K562 (cell line): ENCODE results near the gene SND1. TPM values are rescaled to one million over a fixed set of nuclear protein-coding genes. Genes with fewer than 3 reads are reported as not detected.

Experiments
- ATAC-seq: fragments of 200-7000 bp; cut with Tn5 transposase; 3 replicates; pipeline ENCODE4 v1.9.1; 2020; ENCODE audit warnings: moderate library complexity
- BruUV-seq: library from RNA; stranded (reverse); fragments of 400-500 nt; replicated peaks from 2 replicates; lab custom pipeline; 2021; lab: Mats Ljungman, UMichigan
- CTCF ChIA-PET: fragments of 300-600 bp; formaldehyde crosslinking; extraction: SDS; loops from one replicate; lab custom pipeline; 2021; ENCODE audit warnings: low intra/inter-chr PET ratio; lab: Yijun Ruan, JAX
- POLR2A ChIA-PET: fragments of 300-600, 350-650 bp; sonication (Branson Sonifier 250); formaldehyde crosslinking; extraction: SDS; loops from one replicate; lab custom pipeline; 2021; ENCODE audit warnings: antibody characterized with exemption, inconsistent platforms; lab: Yijun Ruan, JAX
- DNase-seq, 4 experiments: peaks; one replicate each; pipeline versions ENCODE4 v3.0.0 to v3.0.0-alpha.2; 2011 to 2018; ENCODE audit warnings: low spot score in 3 of 4, mixed read lengths in 3 of 4; ENCODE audit errors: extremely low read depth in 1 of 4
- FAIRE-seq: peaks from 2 replicates; lab custom pipeline; 2011; peaks lifted over from hg19 to GRCh38; lab: Jason Lieb, UNC
- H2AFZ ChIP-seq: 2 replicates; pipeline ENCODE4 v1.6.0; 2011; ENCODE audit warnings: low read depth, low read length, control low read depth, inconsistent platforms
- H3K27ac ChIP-seq: fragments of 200-600 bp; 3 replicates; pipeline ENCODE4 v1.8.0; 2011; ENCODE audit warnings: low read depth, mild to moderate bottlenecking, control low read depth, inconsistent platforms, low read length, moderate library complexity, mixed read lengths; ENCODE audit errors: extremely low read depth
- H3K27me3 ChIP-seq, 2 experiments: fragments of 300-600 bp in 1 of 2; 2 replicates in 1 of 2; 3 replicates in 1 of 2; pipeline versions ENCODE4 v1.6.0 to v1.8.0; 2011; ENCODE audit warnings: inconsistent platforms in 2 of 2, low read length in 2 of 2, mild to moderate bottlenecking in 1 of 2, mixed read lengths in 1 of 2, moderate library complexity in 1 of 2; ENCODE audit not compliant: control insufficient read depth in 2 of 2, insufficient read depth in 2 of 2
- H3K36me3 ChIP-seq: fragments of 300-600 bp; 3 replicates; pipeline ENCODE4 v1.8.0; 2011; ENCODE audit warnings: mild to moderate bottlenecking, low read length, inconsistent platforms; ENCODE audit not compliant: control insufficient read depth, insufficient read depth
- H3K4me1 ChIP-seq, 2 experiments: fragments of 200-600 bp in 1 of 2; replicated peaks in 1 of 2; 2 replicates in 1 of 2; 3 replicates in 1 of 2; pipeline versions ENCODE4 v1.5.1 to v1.8.0; 2011; ENCODE audit warnings: inconsistent platforms in 2 of 2, low read length in 2 of 2, mild to moderate bottlenecking in 1 of 2, mixed read lengths in 1 of 2, moderate library complexity in 1 of 2; ENCODE audit not compliant: control insufficient read depth in 2 of 2, insufficient read depth in 2 of 2
- H3K4me2 ChIP-seq: 2 replicates; pipeline ENCODE4 v1.6.1; 2011; ENCODE audit warnings: low read length, control low read depth, inconsistent platforms, mixed read lengths; ENCODE audit not compliant: insufficient read depth
- H3K4me3 ChIP-seq: fragments of 200-600 bp; sonication (generic), shearing (Covaris generic); 2 replicates; pipeline ENCODE4 v1.5.1; 2016; ENCODE audit warnings: control low read depth, inconsistent platforms
- H3K79me2 ChIP-seq: fragments of 200-600 bp; 3 replicates; pipeline ENCODE4 v1.8.0; 2011; ENCODE audit warnings: low read length, inconsistent platforms; ENCODE audit not compliant: control insufficient read depth, insufficient read depth
- H3K9ac ChIP-seq, 2 experiments: 2 replicates each; pipeline versions ENCODE4 v1.6.0 to v1.6.1; 2011; ENCODE audit warnings: low read depth in 2 of 2, low read length in 2 of 2, control low read depth in 1 of 2, inconsistent platforms in 1 of 2, mild to moderate bottlenecking in 1 of 2, mixed read lengths in 1 of 2; ENCODE audit not compliant: insufficient read depth in 1 of 2
- H3K9me1 ChIP-seq: one replicate; pipeline ENCODE4 v1.6.0; 2011; ENCODE audit warnings: inconsistent platforms, mild to moderate bottlenecking, low read length, moderate library complexity; ENCODE audit not compliant: control insufficient read depth, insufficient read depth
- H3K9me3 ChIP-seq: replicated peaks from 2 replicates; pipeline ENCODE4 v1.5.1; 2011; ENCODE audit warnings: low read depth, low read length, inconsistent platforms; ENCODE audit not compliant: control insufficient read depth, insufficient read depth
- H4K20me1 ChIP-seq: replicated peaks from 2 replicates; pipeline ENCODE4 v1.6.1; 2011; ENCODE audit warnings: low read length, inconsistent platforms, mixed read lengths; ENCODE audit not compliant: control insufficient read depth, insufficient read depth
- C11orf30 ChIP-seq: fragments of 450-650 bp; IDR thresholded peaks from 2 replicates; pipeline ENCODE4 v1.6.1; 2016; ENCODE audit warnings: low read depth, mild to moderate bottlenecking
- CLOCK ChIP-seq: fragments of 250-450 bp; sonication (Bioruptor Pico); IDR thresholded peaks from 2 replicates; pipeline ENCODE4 v1.4.0; 2020; ENCODE audit warnings: mild to moderate bottlenecking, moderate library complexity, borderline replicate concordance
- FOXK1 ChIP-seq: sonication (generic); formaldehyde crosslinking; IDR thresholded peaks from 2 replicates; pipeline ENCODE4 v1.8.0; 2022; ENCODE audit warnings: missing genetic modification reagents, mild to moderate bottlenecking, borderline replicate concordance
- MAZ ChIP-seq, 2 experiments: fragments of 450-650 bp in 1 of 2; sonication (generic) in 1 of 2; formaldehyde crosslinking; IDR thresholded peaks in 1 of 2; conservative IDR thresholded peaks in 1 of 2; 2 replicates each; pipeline versions ENCODE4 v1.4.0 to v1.5.0; 2020; ENCODE audit warnings: mild to moderate bottlenecking in 1 of 2, missing genetic modification reagents in 1 of 2
- NFE2 ChIP-seq: IDR thresholded peaks from 2 replicates; pipeline ENCODE4 v1.6.1; 2014; ENCODE audit warnings: antibody characterized with exemption, low read depth
- RHOXF2B ChIP-seq: fragments of 250-450 bp; sonication (Bioruptor Pico); conservative IDR thresholded peaks from 2 replicates; pipeline ENCODE4 v1.5.1; 2021
- ZNF592 ChIP-seq: fragments of 450-650 bp; IDR thresholded peaks from 2 replicates; pipeline ENCODE4 v1.6.1; 2017; ENCODE audit warnings: antibody characterized with exemption, mild to moderate bottlenecking
- WGBS: fragments of 100-300 bp; shearing (Covaris generic); methylation state at CpG from one replicate; pipeline ENCODE4 v1.1.6; 2016; ENCODE audit warnings: low coverage, mixed read lengths; ENCODE audit not compliant: insufficient coverage; ENCODE audit errors: missing lambda C conversion rate; 5-methylcytosine and 5-hydroxymethylcytosine counted together
- in situ Hi-C: fragments of 300-500 bp; cut with MboI; formaldehyde crosslinking; loops from 4 replicates; pipeline ENCODE4 v1.15.0; 2018; ENCODE audit warnings: inconsistent platforms, mixed read lengths
- intact Hi-C: fragments of 100-400 bp; cut with micrococcal nuclease; formaldehyde crosslinking; loops from 2 replicates; pipeline ENCODE4 v1.14.2; 2022
- polyA plus RNA-seq, 8 experiments: library from polyadenylated mRNA; depleted of rRNA in 4 of 8; stranded (reverse) in 5 of 8; unstranded in 3 of 8; fragments of >200 nt; fragmentation: Nextera tagmentation in 2 of 8; fragmentation: Illumina TruSeq in 1 of 8; extraction: Ambion mirVana in 2 of 8; extraction: Trizol in 1 of 8; gene quantifications; 2 replicates each; pipeline versions ENCODE4 v1.2.1 to v1.2.3, GENCODE V29; 2011 to 2014; ENCODE audit warnings: inconsistent platforms in 1 of 8, missing spikeins in 1 of 8
- total RNA-seq, 7 experiments: library from RNA; depleted of rRNA in 6 of 7; stranded (reverse); fragments of >200 nt in 6 of 7; fragmentation: Illumina TruSeq in 2 of 7; extraction: Trizol in 2 of 7; gene quantifications; 2 replicates each; pipeline versions ENCODE4 v1.2.1 to v1.2.3, GENCODE V29; 2011 to 2021; ENCODE audit warnings: low replicate concordance in 1 of 7

Gene SND1
- total and polyA plus RNA-seq, 9 of the 15 experiments (the other 6 are each of a cell fraction or from before 2014, with no cell fraction given): 46.5 to 307 (median 191) TPM

GRCh38 chr7:128020159-128020558 lies 368.2 kb downstream of the SND1 start (continued):
- 0 out of 2 replicates have a peak, but pooled peaks have one; percentile 56 for TF ChIP-seq ZNF592
- TF ChIP-seq MAZ (CRISPR knock-in tag; conservative IDR thresholded peaks at IDR 0.05 in 1 of 2, IDR thresholded peaks at IDR 0.05 in 1 of 2): 0 out of 4 replicates have a peak, but pooled peaks of 1 of the 2 experiments have one; percentile 20
- TF ChIP-seq, all 486 proteins: peak for 42

GRCh38 chr7:128021366-128021765 lies 369.4 kb downstream of the SND1 start:
- in situ Hi-C loops: no loop called here
- peaks cover 79% of the 10 kb centered on the region for H3K36me3 ChIP-seq
- CTCF ChIA-PET: interaction anchor here (0.5 to 0.6 kb wide), 2 partner anchors 187 to 706 kb away, joined by 3 to 4 read pairs; no protein-coding TSS in a partner anchor
- H3K27ac ChIP-seq: no peak overlapping the region
- no peak overlapping the region for H3K4me3 ChIP-seq
- no peaks in the 10 kb centered on the region for H3K79me2 ChIP-seq
- H3K4me2 ChIP-seq: no peak overlapping the region
- no peak overlapping the region for H2AFZ ChIP-seq
- H3K4me1 ChIP-seq: peaks cover 0 to 8% of the 10 kb centered on the region in 2 experiments; a peak in 3 of 5 replicates
- BruUV-seq: no TSS peak
- DNase-seq (no peak), FAIRE-seq (no peak), ATAC-seq (no peak)
- intact Hi-C loops: no loop called here
- POLR2A ChIA-PET: interaction anchor here (0.6 to 1.0 kb wide), 3 partner anchors 12 to 68 kb away, joined by 3 to 5 read pairs (median 4); no protein-coding TSS in a partner anchor
- 73% methylated on average over 2 of the region's 2 CpGs for WGBS
- TF ChIP-seq FOXK1 (no peak), CLOCK (no peak), RHOXF2B (CRISPR knock-in tag) (no peak), NFE2 (peak; percentile 55), C11orf30 (0 out of 2 replicates have a peak, but pooled peaks have one; percentile 11)
- no peaks in the 10 kb centered on the region for H3K9me3 ChIP-seq
- H3K9ac ChIP-seq: no peak overlapping the region; a peak in 1 of 4 replicates
- H3K27me3 ChIP-seq: no peaks in the 10 kb centered on the region
- H4K20me1 ChIP-seq: no peaks in the 10 kb centered on the region
- peaks cover 11% of the 10 kb centered on the region for H3K9me1 ChIP-seq
